Measurements from ENCODE around the gene PKIG.

- TF ChIP-seq EZH2 (IDR thresholded peaks at IDR 0.05), result no peak
- TF ChIP-seq POLR2AphosphoS5 (IDR thresholded peaks at IDR 0.05; ENCODE audit: borderline replicate concordance, low read depth, low read length), result no peak
- no peak for TF ChIP-seq FOXP2 (optimal IDR thresholded peaks at IDR 0.05; ENCODE audit: control extremely low read depth, extremely low read length, insufficient read depth)
Observed at GRCh38 chr20:44552950-44553908, 29.1 kb upstream of the PKIG start.
